Keratinocyte (primary cell): ENCODE results near the gene EEF2. TPM values are rescaled to one million over a fixed set of nuclear protein-coding genes. Genes with fewer than 3 reads are reported as not detected.

Experiments
- DNase-seq: peaks from one replicate; pipeline ENCODE4 v3.0.0-alpha.2; 2011; ENCODE audit warnings: low read depth, missing footprints, low spot score
- FAIRE-seq: peaks from 2 replicates; lab custom pipeline; 2011; peaks lifted over from hg19 to GRCh38; lab: Jason Lieb, UNC
- H2AFZ ChIP-seq: 2 replicates; pipeline ENCODE4 v1.6.0; 2012; ENCODE audit warnings: low read length, control low read depth, inconsistent platforms; ENCODE audit not compliant: control insufficient read depth
- H3K27ac ChIP-seq: 2 replicates; pipeline ENCODE4 v1.5.1; 2011; ENCODE audit warnings: low read length; ENCODE audit not compliant: control insufficient read depth, insufficient read depth
- H3K27me3 ChIP-seq: 3 replicates; pipeline ENCODE4 v1.6.0; 2011; ENCODE audit warnings: low read length; ENCODE audit not compliant: control insufficient read depth, insufficient read depth; ENCODE audit errors: extremely low read depth
- H3K36me3 ChIP-seq, 2 experiments: 2 replicates in 1 of 2; 3 replicates in 1 of 2; pipeline ENCODE4 v1.5.1; 2011; ENCODE audit warnings: low read length in 2 of 2, mild to moderate bottlenecking in 1 of 2; ENCODE audit not compliant: control insufficient read depth in 2 of 2, insufficient read depth in 2 of 2; ENCODE audit errors: extremely low read depth in 1 of 2
- H3K4me1 ChIP-seq: 3 replicates; pipeline ENCODE4 v1.5.1; 2011; ENCODE audit warnings: low read length; ENCODE audit not compliant: control insufficient read depth, insufficient read depth; ENCODE audit errors: extremely low read depth
- H3K4me2 ChIP-seq: 3 replicates; pipeline ENCODE4 v1.6.0; 2011; ENCODE audit warnings: low read depth, low read length; ENCODE audit not compliant: control insufficient read depth, insufficient read depth; ENCODE audit errors: extremely low read depth
- H3K4me3 ChIP-seq, 3 experiments: fragments of 200-600 bp in 1 of 3; sonication (generic) in 1 of 3; 2 replicates in 2 of 3; 3 replicates in 1 of 3; pipeline ENCODE4 v1.5.1; 2011 to 2016; ENCODE audit warnings: low read length in 3 of 3, mild to moderate bottlenecking in 3 of 3, control low read depth in 2 of 3, inconsistent platforms in 1 of 3, low read depth in 1 of 3, mixed read lengths in 1 of 3, mixed run types in 1 of 3, moderate library complexity in 1 of 3; ENCODE audit not compliant: control insufficient read depth in 2 of 3, insufficient read depth in 2 of 3; ENCODE audit errors: extremely low read depth in 1 of 3
- H3K79me2 ChIP-seq: 2 replicates; pipeline ENCODE4 v1.6.0; 2012; ENCODE audit warnings: low read length; ENCODE audit not compliant: control insufficient read depth, insufficient read depth
- H3K9ac ChIP-seq: 3 replicates; pipeline ENCODE4 v1.6.0; 2011; ENCODE audit warnings: low read length; ENCODE audit not compliant: control insufficient read depth, insufficient read depth; ENCODE audit errors: extremely low read depth
- H3K9me1 ChIP-seq: 3 replicates; pipeline ENCODE4 v1.6.0; 2011; ENCODE audit warnings: low read length; ENCODE audit not compliant: control insufficient read depth, insufficient read depth; ENCODE audit errors: extremely low read depth
- H3K9me3 ChIP-seq: 2 replicates; pipeline ENCODE4 v1.5.1; 2012; ENCODE audit warnings: low read depth, low read length; ENCODE audit not compliant: control insufficient read depth
- H4K20me1 ChIP-seq: 3 replicates; pipeline ENCODE4 v1.6.0; 2011; ENCODE audit warnings: low read length; ENCODE audit not compliant: control insufficient read depth, insufficient read depth; ENCODE audit errors: extremely low read depth
- EZH2 ChIP-seq: IDR thresholded peaks from one replicate; pipeline ENCODE4 v1.6.1; 2012; ENCODE audit warnings: inconsistent platforms, mild to moderate bottlenecking, low read length, moderate library complexity
- dilution Hi-C: fragments of 300-500 bp; cut with MboI; formaldehyde crosslinking; loops from one replicate; pipeline ENCODE4 v1.7.0; 2020; ENCODE audit warnings: low sequenced_read_pairs; ENCODE audit not compliant: extremely low pct_ligation_motif_present
- polyA plus RNA-seq, 5 experiments: library from polyadenylated mRNA; depleted of rRNA in 3 of 5; stranded (reverse) in 3 of 5; stranded (forward) in 1 of 5; unstranded in 1 of 5; fragments of >200 nt; gene quantifications; 1 replicate in 1 of 5; 2 replicates in 3 of 5; 3 replicates in 1 of 5; pipeline versions ENCODE4 v1.2.1 to v1.2.3, GENCODE V29; 2011 to 2012; ENCODE audit warnings: missing spikeins in 2 of 5, low read depth in 1 of 5, low replicate concordance in 1 of 5
- small RNA-seq, 3 experiments: library from RNA; depleted of rRNA; stranded (forward); fragments of <200 nt; gene quantifications; one replicate each; pipeline ENCODE3, GENCODE V24; 2012; ENCODE audit warnings: low read depth in 3 of 3, low replicate concordance in 1 of 3; ENCODE audit not compliant: insufficient read length in 3 of 3
- TF ChIP-seq, protein P1 (sequence below), 3 experiments: IDR thresholded peaks in 1 of 3; conservative IDR thresholded peaks in 1 of 3; optimal IDR thresholded peaks in 1 of 3; 2 replicates in 2 of 3; 3 replicates in 1 of 3; pipeline versions ENCODE3 to v1.5.1; 2011; ENCODE audit warnings: low read length in 3 of 3, mild to moderate bottlenecking in 3 of 3, moderate library complexity in 2 of 3, control low read depth in 1 of 3, inconsistent platforms in 1 of 3; ENCODE audit not compliant: insufficient read depth in 2 of 3; ENCODE audit errors: extremely low read depth in 1 of 3

EEF2 gene
- polyA plus RNA-seq, 1 donor (not counting 4 experiments of a cell fraction or from before 2014, with no cell fraction given), result 1,193 TPM

DNA sequence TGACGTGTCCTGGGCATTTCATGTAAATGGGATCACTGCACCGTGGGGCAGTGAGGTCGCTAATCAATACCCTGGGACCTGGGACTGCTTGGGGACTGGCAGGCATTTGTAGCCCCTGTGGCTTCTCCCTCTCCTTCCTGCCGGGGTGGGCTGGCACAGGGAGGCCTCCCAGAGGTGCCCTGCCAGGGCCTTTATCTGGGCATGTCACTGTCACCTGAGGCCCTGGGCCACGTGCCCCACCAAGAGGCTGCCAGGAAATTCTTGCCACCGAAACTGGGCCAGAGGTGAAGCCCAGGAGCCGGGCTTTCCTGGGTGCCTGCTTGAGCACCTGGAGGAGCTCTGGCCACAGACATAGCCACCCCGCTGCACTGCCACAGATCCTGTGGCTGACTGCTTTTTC, 54.2 kb downstream of the EEF2 start:
- H3K4me1 ChIP-seq, result no peaks in the 10 kb centered on the region
- H3K4me3 ChIP-seq, result no peak overlapping the region
- H4K20me1 ChIP-seq, result no peaks in the 10 kb centered on the region
- DNase-seq (no peak), FAIRE-seq (no peak)
- TF ChIP-seq EZH2, result no peak
- TF ChIP-seq, protein P1, sequence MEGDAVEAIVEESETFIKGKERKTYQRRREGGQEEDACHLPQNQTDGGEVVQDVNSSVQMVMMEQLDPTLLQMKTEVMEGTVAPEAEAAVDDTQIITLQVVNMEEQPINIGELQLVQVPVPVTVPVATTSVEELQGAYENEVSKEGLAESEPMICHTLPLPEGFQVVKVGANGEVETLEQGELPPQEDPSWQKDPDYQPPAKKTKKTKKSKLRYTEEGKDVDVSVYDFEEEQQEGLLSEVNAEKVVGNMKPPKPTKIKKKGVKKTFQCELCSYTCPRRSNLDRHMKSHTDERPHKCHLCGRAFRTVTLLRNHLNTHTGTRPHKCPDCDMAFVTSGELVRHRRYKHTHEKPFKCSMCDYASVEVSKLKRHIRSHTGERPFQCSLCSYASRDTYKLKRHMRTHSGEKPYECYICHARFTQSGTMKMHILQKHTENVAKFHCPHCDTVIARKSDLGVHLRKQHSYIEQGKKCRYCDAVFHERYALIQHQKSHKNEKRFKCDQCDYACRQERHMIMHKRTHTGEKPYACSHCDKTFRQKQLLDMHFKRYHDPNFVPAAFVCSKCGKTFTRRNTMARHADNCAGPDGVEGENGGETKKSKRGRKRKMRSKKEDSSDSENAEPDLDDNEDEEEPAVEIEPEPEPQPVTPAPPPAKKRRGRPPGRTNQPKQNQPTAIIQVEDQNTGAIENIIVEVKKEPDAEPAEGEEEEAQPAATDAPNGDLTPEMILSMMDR (optimal IDR thresholded peaks at IDR 0.05 in 1 of 3, IDR thresholded peaks at IDR 0.05 in 1 of 3, conservative IDR thresholded peaks at IDR 0.05 in 1 of 3; ENCODE audit: extremely low read depth in 1 of 3, insufficient read depth in 2 of 3, low read length in 3 of 3), result no peak
- peaks cover 27% of the 10 kb centered on the region for H3K27me3 ChIP-seq
- no peak overlapping the region for H3K4me2 ChIP-seq
- H2AFZ ChIP-seq, result no peak overlapping the region
- no peak overlapping the region for H3K27ac ChIP-seq
- dilution Hi-C loops, result no loop called here
- no peaks in the 10 kb centered on the region for H3K79me2 ChIP-seq
- no peaks in the 10 kb centered on the region for H3K9me1 ChIP-seq
- no peaks in the 10 kb centered on the region for H3K36me3 ChIP-seq
- no peaks in the 10 kb centered on the region for H3K9me3 ChIP-seq
- no peak overlapping the region for H3K9ac ChIP-seq

Small RNAs within 50 kb of the gene (small RNA-seq; reads per million reads assigned to genes)
- 59.0 to 3,040 (median 417) reads per million in 3 experiments for gene SNORD37

Other genes starting within 250 kb of the EEF2 start
- 5.6 to 14.0 TPM (median 6.7 TPM) in 3 replicates for gene APBA3, start 223.8 kb downstream of the EEF2 start, polyA plus RNA-seq
- gene MRPL54, start 222.8 kb downstream of the EEF2 start, polyA plus RNA-seq, result 27.0 to 35.6 TPM (median 30.0 TPM) in 3 replicates
- not detected in 3 replicates for gene RAX2, start 213.2 kb downstream of the EEF2 start, polyA plus RNA-seq
- 0.05 to 0.27 TPM (median 0.16 TPM) in 3 replicates for gene MATK, start 199.1 kb downstream of the EEF2 start, polyA plus RNA-seq
- not detected in 3 replicates for gene ZFR2, start 116.4 kb downstream of the EEF2 start, polyA plus RNA-seq
- gene ATCAY, start 104.8 kb downstream of the EEF2 start, polyA plus RNA-seq, result not detected in 3 replicates
- not detected in 3 replicates for gene NMRK2, start 52.4 kb downstream of the EEF2 start, polyA plus RNA-seq
- 57.3 to 94.7 TPM (median 60.8 TPM) in 3 replicates for gene DAPK3, start 14.4 kb downstream of the EEF2 start, polyA plus RNA-seq
- gene PIAS4, start 22.3 kb upstream of the EEF2 start, polyA plus RNA-seq, result 6.1 to 11.4 TPM (median 7.5 TPM) in 3 replicates
- 3.7 to 9.8 TPM (median 7.2 TPM) in 3 replicates for gene ZBTB7A, start 81.4 kb upstream of the EEF2 start, polyA plus RNA-seq
- 61.8 to 97.9 TPM (median 89.5 TPM) in 3 replicates for gene MAP2K2, start 138.7 kb upstream of the EEF2 start, polyA plus RNA-seq
- gene CREB3L3, start 168.2 kb upstream of the EEF2 start, polyA plus RNA-seq, result not detected in 3 replicates
- gene SIRT6, start 197.1 kb upstream of the EEF2 start, polyA plus RNA-seq, result 14.6 to 28.6 TPM (median 17.4 TPM) in 3 replicates
- gene ANKRD24, start 197.2 kb upstream of the EEF2 start, polyA plus RNA-seq, result 0.02 to 0.15 TPM (median 0.07 TPM) in 3 replicates
- gene EBI3, start 244.1 kb upstream of the EEF2 start, polyA plus RNA-seq, result 0.05 to 0.21 TPM in 2 of 3 replicates, not detected in the other